Dedifferentiated amniotic fluid mesenchymal stem cell (primary cell): ENCODE results near the gene FAM47E.
"Not testable (repeated sequence)": the region's sequence is repeated elsewhere in the genome, so short reads cannot be mapped to it uniquely, and the experiment has no call there.

Experiments used
- DNase-seq: peaks from one replicate; pipeline ENCODE4 v3.0.0-alpha.2; 2016; ENCODE audit errors: extremely low spot score

Gene FAM47E

DNA sequence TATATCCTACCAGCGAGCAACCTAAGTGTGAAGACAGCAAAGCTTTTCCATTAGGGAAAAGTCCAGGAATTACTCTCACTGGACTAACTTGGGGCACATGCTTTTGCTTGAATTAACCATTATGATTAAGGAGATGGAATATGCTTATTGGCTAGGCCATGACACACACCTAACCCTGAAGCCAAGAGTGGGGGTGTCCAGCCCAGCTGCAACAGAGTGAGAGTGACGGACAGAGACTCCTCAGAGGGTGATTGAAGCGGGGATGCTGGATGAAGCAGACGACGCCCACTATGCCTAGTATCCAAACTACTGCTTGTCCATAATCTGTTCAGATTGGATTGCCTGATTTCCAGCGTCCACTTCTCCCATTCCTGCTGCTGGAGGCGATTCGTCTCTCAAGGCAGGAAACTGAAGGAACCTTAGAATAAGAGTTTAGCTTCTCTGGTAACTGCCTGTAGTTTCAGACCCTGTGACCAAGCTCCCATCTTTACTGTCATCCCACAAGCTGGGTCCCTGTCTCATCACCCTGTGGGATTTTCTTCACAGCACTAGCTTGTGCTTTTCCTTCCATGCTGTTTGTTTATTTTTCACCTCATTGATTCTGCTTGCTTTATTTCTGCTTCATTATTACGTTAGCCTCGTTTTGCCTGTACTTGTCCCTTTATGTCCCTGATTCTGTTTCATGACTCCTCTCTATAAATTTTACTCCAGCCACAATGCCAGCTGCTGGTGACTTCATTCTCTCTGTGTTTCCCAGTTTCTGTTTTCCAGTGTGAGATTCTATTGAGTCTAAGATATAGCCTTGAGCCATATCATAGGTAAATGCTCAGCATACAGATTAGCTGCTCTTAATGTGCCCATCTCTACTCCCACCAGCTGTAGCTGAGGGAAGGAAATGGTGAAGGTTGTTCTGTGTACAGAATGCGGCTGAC is 19.0 kb downstream of the FAM47E start:
- no peak for DNase-seq

DNA sequence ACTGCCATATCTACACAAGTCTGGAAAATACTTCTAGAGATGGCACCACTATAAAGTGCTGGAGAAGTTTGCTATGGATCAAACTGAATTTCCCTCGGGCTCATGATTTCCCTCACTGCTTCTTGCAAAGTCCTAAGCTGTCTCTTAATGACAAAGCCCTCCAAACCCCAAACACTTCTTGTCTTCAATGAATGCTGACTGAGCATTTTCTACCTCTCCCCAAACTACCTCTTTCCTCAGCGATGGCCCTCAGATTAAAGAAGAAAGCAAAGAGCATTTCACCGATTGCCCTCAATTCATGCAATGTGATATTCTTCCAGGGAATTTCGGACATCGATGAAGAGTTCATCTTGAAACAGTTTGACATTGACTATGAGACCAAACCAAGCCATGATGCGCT is 19.7 kb downstream of the FAM47E start:
- DNase-seq = no peak

DNA sequence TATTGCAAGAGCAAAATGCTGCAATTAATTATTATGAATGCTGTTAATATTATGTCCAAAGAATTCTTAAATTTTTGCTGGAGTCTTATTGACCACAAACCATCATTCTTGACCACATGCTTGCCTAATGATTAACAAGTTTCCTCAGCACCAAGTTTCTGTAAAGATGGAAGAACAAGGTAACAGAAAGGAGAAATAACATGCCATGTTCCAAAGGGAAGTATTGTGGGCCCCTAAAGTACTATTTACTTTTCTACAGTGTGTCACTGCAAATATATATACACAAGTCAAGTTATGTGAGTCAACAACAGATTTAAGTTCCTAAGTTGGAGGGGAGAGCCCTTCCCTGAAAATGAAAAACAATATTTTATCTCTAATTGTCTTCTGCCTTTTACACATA is 20.6 kb downstream of the FAM47E start:
- no peak for DNase-seq

DNA sequence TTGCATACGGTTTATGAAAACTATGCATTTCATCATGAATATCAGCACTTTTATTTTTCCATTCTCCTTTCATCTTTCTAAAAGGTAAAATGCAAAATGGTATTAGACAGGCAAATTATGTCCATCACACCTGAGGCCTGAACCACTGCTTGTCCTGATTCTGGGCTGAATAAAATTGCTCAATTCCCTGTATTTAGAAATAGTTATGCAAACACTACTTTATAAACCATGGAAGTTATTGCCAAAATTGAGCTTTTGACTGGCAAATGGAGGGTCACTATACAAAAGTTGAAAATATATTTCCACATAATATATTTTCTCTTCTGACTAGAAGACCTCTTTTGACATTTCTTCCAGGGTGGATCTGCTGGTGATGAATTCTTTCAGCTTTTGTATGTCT is 21.1 kb downstream of the FAM47E start:
- no peak for DNase-seq

DNA sequence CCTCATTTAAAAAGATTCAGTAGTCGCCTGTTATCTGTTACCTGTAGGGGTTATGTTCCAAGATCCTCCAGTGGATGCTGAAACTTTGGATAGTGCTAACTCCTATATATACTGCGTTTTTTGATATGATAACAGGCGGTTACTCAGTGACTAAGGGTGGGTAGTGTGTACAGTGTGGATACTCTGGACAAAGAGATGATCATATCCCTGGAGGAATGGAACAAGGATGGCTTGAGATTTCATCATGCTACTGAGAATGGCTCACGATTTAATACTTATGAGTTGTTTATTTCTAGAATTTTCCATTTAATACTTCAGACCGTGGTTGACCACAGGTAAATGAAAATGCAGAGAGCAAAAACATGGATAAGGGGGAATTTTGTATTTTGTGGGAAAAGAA is 21.5 kb downstream of the FAM47E start:
- DNase-seq = no peak

DNA sequence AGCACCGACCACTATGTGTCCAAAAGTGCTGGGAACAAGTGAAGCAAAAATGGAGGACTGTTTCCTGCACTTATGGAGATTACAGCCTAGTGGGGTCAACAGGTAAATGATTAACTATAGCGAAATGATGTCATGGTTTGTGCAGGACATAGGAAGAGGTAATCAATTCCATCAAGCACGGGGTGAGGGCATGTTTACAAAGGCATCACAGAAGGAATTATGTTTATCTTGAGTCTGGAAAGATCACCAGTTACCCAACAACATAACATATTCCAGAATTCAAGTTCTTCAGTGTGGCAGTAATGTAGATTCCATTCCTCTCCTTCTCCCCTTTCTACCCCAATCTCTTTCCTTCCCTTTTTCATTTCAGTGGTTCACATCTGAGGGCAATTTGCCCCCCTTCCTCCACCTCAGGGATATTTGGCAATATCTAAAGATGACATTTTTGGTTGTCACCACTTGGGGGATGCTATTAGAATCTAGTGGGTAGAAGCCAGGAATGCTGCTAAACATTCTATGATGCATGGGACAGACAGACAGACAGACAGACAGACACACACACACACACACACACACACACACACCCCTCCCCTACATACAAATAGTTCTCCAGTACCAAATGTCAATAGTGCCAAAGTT is 24.1 kb downstream of the FAM47E start:
- no peak for DNase-seq

DNA sequence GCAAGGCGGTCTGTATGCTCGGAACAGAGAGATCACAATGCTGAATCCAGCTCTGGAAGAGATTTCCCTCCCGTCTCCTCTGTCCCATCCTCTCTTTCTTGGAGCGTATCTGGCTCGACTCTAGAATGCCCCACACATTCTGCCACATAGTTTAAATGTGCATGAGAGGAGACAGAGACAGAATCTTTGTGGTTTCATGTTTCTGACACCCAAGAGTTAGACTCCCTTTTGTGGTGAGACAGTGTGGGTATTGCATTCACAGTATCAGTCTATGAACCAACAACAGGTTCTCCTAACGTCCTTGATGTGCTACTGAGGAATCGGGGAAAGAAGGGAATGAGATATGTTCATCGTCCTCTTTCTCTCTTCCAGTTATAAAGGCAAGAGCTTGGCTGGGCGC is 25.3 kb downstream of the FAM47E start:
- no peak for DNase-seq

DNA sequence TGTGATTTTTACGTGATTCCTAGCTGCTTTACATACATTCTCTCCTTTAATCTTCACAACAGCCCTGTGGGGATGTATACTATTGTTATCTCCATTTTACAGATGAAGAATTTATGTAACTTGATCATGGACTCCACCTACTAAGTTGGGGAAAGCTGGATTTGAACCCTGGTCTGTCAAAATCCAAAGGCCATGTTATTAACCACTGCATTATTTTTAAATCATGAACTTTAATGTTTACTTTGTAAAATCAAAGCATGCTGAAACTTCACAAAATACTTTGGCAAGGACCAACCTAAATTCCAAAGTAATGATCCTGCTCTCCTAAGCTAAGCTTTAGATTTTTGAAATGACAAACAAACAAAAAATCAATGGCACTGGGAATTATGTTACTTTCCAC is 26.1 kb downstream of the FAM47E start:
- DNase-seq = no peak

DNA sequence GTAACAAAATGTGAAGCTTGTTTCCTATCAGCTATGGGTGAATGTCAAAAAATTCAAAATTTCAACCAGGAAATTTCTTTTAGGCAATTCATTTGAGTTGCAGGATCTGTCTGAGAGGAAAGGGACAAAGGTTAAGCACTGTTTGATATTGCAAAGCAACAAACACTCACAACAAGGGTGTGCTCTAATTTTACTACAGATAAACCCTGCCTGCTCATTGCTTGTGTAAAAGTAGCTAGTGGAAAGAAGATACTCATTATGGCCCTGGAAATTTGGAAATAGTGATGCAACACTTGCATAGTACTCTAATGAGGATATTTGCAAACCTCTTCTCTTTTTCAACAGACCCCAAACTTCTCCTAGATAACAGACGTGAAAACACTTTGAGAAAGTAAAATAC is 27.1 kb downstream of the FAM47E start:
- no peak for DNase-seq

DNA sequence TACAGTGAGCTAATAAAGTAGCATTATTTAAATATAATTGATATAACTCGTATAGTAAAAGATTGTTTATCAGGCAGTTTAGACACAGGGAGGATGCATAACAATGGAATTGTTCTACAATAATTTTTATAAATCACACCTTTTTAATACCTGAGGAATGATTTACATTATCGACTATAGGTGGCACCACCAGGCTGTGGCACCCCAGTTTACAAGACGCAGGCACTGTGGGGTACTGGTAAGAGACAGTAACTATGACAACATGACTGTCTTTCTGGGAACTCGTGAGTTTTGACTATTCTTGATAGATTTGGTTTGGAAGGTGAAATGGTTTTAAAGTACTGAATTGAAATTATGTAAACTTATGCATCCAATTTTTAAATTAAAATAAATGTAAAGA is 27.9 kb downstream of the FAM47E start:
- no peak for DNase-seq

DNA sequence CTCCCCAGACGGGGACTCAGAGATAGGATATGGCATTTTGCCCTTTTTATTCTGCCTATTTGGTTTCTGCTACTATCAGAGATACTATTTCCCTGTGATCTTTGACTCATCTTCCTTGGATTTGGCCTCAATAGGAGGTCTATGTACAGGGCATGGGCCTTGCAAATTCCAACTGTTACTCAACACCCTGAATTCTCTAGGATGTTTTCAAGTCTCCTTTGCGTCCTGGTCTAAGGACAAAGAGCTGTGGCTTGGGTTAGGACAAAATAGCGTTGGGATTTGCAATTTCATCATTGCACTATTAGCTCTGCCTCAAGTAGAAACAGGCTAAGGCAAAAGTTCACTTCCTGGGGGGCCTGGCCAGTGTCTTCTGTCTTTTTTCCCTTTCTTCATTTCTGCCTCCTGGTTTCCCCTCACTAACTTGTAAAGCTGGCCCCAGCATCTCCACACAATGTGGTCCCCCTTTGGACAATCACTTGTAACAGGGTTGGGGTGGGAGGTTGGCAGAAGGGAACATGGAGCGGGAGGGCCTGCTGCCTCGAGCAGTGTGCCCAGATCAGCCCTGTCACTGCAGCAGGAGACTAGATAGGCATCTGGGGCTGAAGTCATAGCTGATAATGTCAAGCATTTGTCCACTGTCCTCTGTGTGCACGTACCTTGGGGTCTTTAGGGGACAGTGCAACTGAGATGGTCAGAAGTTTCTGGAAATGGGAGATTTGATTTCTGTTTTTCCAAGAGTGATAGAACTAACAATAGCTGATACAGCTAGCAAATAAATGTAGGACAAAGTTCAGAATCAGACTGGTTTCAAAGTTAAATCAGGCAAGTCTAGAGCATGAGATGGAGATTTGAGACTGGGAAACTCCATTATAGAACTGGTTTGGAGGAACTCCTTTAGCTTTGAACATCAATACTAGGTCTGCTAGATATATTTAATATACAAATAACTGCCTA is 29.2 kb downstream of the FAM47E start:
- DNase-seq = no peak

DNA sequence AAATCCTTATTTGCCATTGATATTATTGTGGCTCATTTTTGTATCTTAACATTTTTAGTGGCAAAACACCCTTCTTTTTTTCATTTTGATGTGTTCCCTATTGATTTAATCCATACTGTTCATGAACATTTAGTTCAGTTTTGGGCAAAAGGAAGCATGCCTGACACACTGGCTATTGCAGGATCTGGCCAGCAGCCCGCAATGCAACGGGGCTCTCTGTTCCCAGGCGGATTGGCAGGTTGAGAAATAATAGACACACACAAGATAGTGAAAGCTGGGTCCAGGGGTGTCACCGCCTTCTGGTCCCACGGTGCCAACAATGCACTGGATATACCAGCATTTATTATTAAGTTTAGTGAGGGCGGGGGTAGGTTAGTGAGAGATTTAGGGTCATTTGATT is 30.1 kb downstream of the FAM47E start:
- DNase-seq = not testable (repeated sequence)

DNA sequence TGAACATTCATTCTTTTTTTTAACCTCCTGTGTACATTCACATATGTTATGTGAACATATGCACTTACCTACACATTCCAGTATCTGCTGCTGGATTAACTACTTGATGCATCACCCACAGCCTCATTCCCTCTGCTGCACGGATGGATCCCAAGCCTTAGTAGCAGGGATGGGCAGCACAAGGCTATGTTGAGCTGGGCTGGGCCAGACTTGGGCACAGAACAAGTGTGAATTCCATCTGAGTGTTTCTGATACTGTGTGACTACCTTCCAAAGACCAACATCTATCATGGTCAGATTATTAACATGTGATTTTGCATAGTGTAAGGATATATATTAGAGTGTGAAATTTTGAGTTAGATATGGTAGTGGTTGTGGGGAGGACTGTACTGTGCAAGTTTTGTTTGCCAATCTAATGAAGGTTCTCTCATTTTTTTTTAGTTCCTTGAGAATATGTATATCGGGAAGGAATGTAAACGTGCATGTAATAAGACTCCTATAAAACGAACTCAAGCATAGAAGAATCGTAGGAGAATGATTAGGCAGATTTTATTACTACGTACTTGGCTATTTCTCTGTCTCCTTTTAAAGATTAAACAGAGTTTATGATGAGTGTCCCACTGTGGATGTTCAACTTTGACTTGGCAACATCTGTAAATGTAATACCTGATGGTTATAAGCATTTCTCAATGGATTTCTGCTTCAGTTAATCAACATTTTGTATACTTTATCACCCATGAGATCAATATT is 31.6 kb downstream of the FAM47E start:
- DNase-seq = no peak

DNA sequence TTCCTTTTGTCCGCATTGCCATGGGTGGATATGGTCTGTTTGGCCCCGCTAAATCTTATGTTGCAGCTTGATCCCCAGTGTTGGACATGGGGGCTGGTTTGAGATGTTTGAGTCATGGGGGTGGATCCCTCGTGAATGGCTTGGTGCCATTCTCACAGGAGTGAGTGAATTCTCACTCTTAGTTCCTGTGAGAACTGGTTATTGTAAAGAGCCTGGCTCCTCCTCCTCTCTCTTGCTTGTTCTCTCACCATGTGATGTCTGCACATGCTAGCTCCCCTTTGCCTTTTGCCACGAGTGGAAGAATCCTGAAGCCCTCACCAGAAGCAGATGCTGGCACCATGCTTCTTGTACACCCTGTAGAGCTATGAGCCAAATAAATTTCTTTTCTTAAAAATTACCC is 32.4 kb downstream of the FAM47E start:
- DNase-seq = no peak

DNA sequence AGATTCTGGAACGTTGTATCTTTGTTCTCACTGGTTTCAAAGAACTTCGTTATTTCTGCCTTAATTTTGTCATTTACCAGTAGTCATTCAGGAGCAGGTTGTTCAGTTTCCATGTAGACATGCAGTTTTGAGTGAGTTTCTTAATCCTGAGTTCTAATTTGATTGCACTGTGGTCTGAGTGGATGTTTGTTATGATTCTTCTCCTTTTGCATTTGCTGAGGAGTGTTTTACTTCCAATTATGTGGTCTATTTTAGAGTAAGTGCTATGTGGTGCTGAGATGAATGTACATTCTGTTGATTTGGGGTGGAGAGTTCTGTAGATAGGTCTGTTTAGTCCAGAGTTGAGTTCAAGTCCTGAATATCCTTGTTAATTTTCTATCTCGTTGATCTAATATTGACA is 36.3 kb downstream of the FAM47E start:
- DNase-seq = not testable (repeated sequence)

DNA sequence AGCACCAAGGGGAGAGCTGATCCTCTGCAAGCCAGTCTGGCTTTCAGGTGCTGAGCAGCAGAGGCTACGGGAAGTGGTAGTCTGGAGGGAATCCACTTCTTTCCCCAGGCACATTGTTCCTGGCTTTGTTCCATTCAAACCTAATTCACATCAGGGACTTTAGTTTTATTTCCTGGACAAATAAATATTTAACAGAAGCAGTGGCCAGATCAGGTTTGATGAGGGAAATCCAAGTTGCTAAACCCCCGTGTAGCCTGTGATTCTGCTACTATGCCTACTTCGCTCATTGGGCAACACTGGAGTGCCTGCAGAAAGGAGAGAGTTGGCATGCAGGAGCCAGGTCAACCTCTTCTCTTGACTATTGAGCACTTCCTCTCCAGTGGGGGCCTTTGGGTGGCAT is 41.2 kb downstream of the FAM47E start:
- DNase-seq = no peak

DNA sequence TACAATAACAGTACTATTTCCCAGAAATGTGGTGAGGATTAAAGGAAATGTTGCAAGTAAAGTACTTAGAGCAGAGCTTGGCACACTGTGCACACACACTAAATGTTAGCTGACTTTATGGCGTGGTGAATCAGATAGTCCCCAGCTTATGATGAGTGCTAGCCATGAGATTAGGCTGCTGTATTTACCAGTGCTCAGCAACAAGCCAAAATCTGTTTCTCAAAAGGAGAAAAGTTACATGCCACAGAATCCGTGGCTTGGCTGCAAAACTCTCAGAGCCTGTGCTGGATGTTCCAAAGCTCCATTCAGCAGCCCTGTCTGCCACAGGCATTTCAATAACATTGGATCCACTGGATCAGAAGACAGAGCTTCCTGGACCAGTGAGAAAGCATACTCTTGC is 42.3 kb downstream of the FAM47E start:
- no peak for DNase-seq

DNA sequence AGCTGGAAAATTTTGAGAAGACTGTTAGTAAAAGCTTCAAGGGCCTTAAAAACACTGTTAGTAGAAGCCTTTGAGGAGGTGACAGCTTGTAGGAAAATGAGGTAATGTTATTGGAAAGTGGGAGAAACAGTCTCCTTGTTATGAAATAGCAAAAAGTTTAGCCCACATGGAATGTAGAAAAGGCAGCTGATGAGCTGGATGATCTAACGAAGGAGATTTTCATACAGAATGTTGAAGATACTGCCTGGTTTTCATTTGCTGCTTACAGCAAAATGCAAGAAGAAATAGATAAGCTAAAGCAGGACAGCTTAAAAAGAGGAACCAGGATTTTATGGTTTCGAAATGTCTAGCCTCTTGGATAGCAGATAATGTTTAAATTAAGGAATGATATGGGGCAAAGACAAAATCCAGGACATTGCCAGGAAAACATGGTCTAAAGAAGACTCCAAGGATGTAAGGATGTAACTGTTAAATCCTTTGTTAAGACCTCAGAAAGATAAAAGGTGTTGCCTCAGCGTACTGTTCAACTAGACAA is 44.8 kb downstream of the FAM47E start:
- DNase-seq = no peak

DNA sequence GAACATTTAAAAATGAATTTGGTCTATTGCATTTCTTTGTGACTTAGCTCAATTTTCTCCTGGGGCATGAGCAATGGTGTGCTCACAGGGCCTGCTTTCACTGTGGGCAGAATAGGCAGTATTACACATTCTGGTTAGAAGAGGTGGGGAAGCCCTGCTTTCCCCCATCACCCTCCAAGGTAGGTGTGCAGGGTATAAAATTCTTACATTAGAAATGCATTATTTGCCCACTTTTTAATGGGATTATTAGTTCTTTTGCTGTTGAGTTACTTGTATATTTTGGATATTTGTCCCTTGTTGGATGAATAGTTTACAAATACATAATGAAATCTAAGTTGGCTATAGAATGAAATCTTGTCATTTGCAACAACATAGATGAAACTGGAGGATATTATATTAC is 46.7 kb downstream of the FAM47E start:
- no peak for DNase-seq

DNA sequence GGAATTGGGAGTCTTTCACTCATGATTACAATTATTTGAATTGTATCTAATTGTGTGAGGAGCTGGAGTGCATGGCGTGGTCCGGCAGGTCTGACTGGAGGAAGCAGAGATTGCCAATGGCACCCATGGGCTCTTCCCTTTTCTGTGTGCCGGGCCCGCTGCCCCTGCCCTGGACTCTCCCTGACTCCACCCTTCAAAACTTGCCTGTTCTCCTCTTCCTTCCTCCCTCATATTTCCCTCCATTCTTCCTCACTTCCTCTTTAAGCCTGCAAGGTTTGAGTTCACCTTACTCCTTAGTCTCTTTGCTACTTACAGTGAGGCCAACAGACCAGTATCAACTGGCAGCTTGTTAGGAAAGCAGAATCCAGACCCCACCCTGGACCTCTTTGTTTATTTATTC is 48.5 kb downstream of the FAM47E start:
- DNase-seq = no peak

DNA sequence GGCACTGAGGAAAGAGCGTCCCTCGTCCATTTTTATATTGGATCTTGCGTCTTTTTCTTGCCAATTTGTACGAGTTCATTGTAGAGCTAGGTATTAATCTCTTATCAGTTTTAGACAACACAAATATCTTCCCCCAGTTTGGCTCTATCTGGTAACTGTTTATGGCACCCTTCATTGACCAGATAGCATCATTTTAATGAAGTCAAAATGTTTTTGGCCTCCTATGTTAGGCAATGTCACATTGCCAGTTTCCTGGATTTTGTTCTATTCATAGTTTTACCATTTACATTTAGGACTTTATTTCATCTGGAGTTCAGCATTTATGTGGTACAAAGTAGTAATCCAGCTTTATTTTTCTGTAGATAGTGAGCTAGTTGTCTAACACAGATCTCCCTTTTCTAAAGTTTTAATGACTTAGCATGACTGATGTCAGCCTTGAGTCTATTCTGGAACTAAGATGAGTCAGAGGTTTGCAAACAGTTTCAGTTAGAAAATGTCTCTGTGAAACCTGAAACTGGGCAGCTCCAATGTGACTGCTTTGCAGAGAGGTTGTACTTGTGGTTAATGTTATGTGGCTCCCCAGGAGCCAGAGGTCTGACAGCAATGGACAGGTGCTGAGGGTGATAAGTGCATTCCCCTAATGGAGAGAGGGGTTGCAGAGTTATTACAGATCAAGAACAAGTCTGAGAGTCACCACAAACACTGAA is 49.7 kb downstream of the FAM47E start:
- peak; percentile 86 for DNase-seq
